HCT116 (cell line): ENCODE measurements around the gene ESF1. TPM values are rescaled to one million over a fixed set of nuclear protein-coding genes. Genes with fewer than 3 reads are reported as not detected.

Source experiments
- ATAC-seq: fragments of 200-7000 bp; cut with Tn5 transposase; 2 replicates; pipeline ENCODE4 v1.9.1; 2020; ENCODE audit warnings: mild to moderate bottlenecking, moderate library complexity
- BruUV-seq: library from RNA; stranded (reverse); fragments of 400-500 nt; replicated peaks from 2 replicates; lab custom pipeline; 2021; lab: Mats Ljungman, UMichigan
- CTCF ChIA-PET: fragments of 300-600 bp; sonication (Branson Sonifier 250); formaldehyde crosslinking; loops from one replicate; lab custom pipeline; 2021; ENCODE audit warnings: antibody characterized with exemption; lab: Charles Lee
- POLR2A ChIA-PET: fragments of 300-600, 350-600 bp; sonication (Branson Sonifier 250); formaldehyde crosslinking; loops from one replicate; lab custom pipeline; 2021; ENCODE audit warnings: antibody characterized with exemption; lab: Charles Lee
- RAD21 ChIA-PET, 2 experiments: fragments of 300-600 bp; sonication (Branson Sonifier 250); formaldehyde crosslinking; loops; one replicate each; lab custom pipeline; 2023; ENCODE audit warnings: low total read pairs in 2 of 2; ENCODE audit not compliant: uncharacterized antibody in 2 of 2, unreplicated experiment in 2 of 2, low non-redundant PET in 1 of 2; lab: Charles Lee
- DNase-seq: peaks from one replicate; pipeline ENCODE4 v3.0.0-alpha.2; 2010; ENCODE audit warnings: low read depth, low spot score
- H2AFZ ChIP-seq: fragments of 200-600 bp; shearing (Covaris generic), sonication (generic); 2 replicates; pipeline ENCODE4 v1.6.1; 2017; ENCODE audit warnings: low read depth, mixed run types, mixed read lengths, antibody characterized with exemption, low read length; ENCODE audit not compliant: poor library complexity, severe bottlenecking
- H3K27ac ChIP-seq: 2 replicates; pipeline ENCODE4 v1.5.1; 2012; ENCODE audit warnings: low read depth, low read length
- H3K27me3 ChIP-seq: fragments of 200-600 bp; sonication (generic); 2 replicates; pipeline ENCODE4 v1.6.1; 2016; ENCODE audit warnings: mixed run types, low read length, mixed read lengths; ENCODE audit not compliant: insufficient read depth
- H3K36me3 ChIP-seq, 2 experiments: fragments of 200-500 bp in 1 of 2; fragments of 200-600 bp in 1 of 2; sonication (Bioruptor generic) in 1 of 2; sonication (generic) in 1 of 2; 2 replicates each; pipeline versions ENCODE4 v1.5.1 to v1.6.1; 2014 to 2016; ENCODE audit warnings: low read length in 2 of 2, inconsistent platforms in 1 of 2, mixed read lengths in 1 of 2, mixed run types in 1 of 2; ENCODE audit not compliant: insufficient read depth in 2 of 2, control insufficient read depth in 1 of 2
- H3K4me1 ChIP-seq, 2 experiments: fragments of 200-600 bp in 1 of 2; sonication (generic) in 1 of 2; 2 replicates each; pipeline versions ENCODE4 v1.5.1 to v1.6.1; 2012 to 2017; ENCODE audit warnings: low read length in 2 of 2, inconsistent platforms in 1 of 2, mild to moderate bottlenecking in 1 of 2, mixed read lengths in 1 of 2, mixed run types in 1 of 2, moderate library complexity in 1 of 2; ENCODE audit not compliant: insufficient read depth in 2 of 2, control insufficient read depth in 1 of 2
- H3K4me2 ChIP-seq: fragments of 200-600 bp; sonication (generic); 2 replicates; pipeline ENCODE4 v1.6.1; 2017; ENCODE audit warnings: mixed run types, low read length, mixed read lengths
- H3K4me3 ChIP-seq, 2 experiments: fragments of 200-600 bp in 1 of 2; sonication (generic) in 1 of 2; replicated peaks in 1 of 2; 2 replicates each; pipeline ENCODE4 v1.5.1; 2011 to 2016; ENCODE audit warnings: low read length in 2 of 2, control low read depth in 1 of 2, low read depth in 1 of 2, mild to moderate bottlenecking in 1 of 2, mixed read lengths in 1 of 2, mixed run types in 1 of 2
- H3K79me2 ChIP-seq: fragments of 200-600 bp; sonication (generic); 2 replicates; pipeline ENCODE4 v1.6.1; 2017; ENCODE audit warnings: mild to moderate bottlenecking, mixed run types, low read length, moderate library complexity, mixed read lengths; ENCODE audit not compliant: insufficient read depth
- H3K9ac ChIP-seq: fragments of 200-600 bp; sonication (generic); 2 replicates; pipeline ENCODE4 v1.6.1; 2016; ENCODE audit warnings: low read length, mixed read lengths
- H3K9me2 ChIP-seq: fragments of 200-600 bp; sonication (generic), shearing (Covaris generic); 2 replicates; pipeline ENCODE4 v1.6.1; 2017; ENCODE audit warnings: mixed run types, mild to moderate bottlenecking, moderate library complexity; ENCODE audit not compliant: insufficient read depth
- H3K9me3 ChIP-seq, 2 experiments: fragments of 200-500 bp in 1 of 2; fragments of 200-600 bp in 1 of 2; sonication (Bioruptor generic) in 1 of 2; sonication (generic) in 1 of 2; 2 replicates each; pipeline ENCODE4 v1.6.1; 2014 to 2017; ENCODE audit warnings: low read length in 2 of 2, mixed read lengths in 2 of 2, inconsistent platforms in 1 of 2, low read depth in 1 of 2, mild to moderate bottlenecking in 1 of 2, mixed run types in 1 of 2, moderate library complexity in 1 of 2; ENCODE audit not compliant: control insufficient read depth in 1 of 2, insufficient read depth in 1 of 2
- H4K20me1 ChIP-seq: fragments of 200-600 bp; sonication (generic), shearing (Covaris generic); 2 replicates; pipeline ENCODE4 v1.6.1; 2017; ENCODE audit warnings: mixed run types, mild to moderate bottlenecking, moderate library complexity; ENCODE audit not compliant: insufficient read depth
- CBX3 ChIP-seq: IDR thresholded peaks from 2 replicates; pipeline ENCODE4 v1.6.1; 2012; ENCODE audit warnings: low read depth
- CEBPB ChIP-seq: IDR thresholded peaks from 2 replicates; pipeline ENCODE4 v1.6.1; 2012; ENCODE audit warnings: low read depth
- EGR1 ChIP-seq: IDR thresholded peaks from 2 replicates; pipeline ENCODE4 v1.6.1; 2012; ENCODE audit warnings: low read depth
- ELF1 ChIP-seq: IDR thresholded peaks from 2 replicates; pipeline ENCODE4 v1.6.1; 2012; ENCODE audit warnings: low read depth, borderline replicate concordance
- EZH2 ChIP-seq: fragments of 200-600 bp; sonication (generic); IDR thresholded peaks from 2 replicates; pipeline ENCODE4 v1.6.1; 2017; ENCODE audit warnings: antibody characterized with exemption, mixed run types
- JUND ChIP-seq: IDR thresholded peaks from 2 replicates; pipeline ENCODE4 v1.6.1; 2012
- POLR2A ChIP-seq: IDR thresholded peaks from 2 replicates; pipeline ENCODE4 v1.7.0; 2011; ENCODE audit warnings: borderline replicate concordance; ENCODE audit not compliant: insufficient read depth, insufficient read length; ENCODE audit errors: extremely low read depth
- POLR2AphosphoS5 ChIP-seq: IDR thresholded peaks from 2 replicates; pipeline ENCODE4 v1.6.1; 2011; ENCODE audit warnings: mild to moderate bottlenecking, low read depth, low read length, moderate library complexity
- SP1 ChIP-seq: IDR thresholded peaks from 2 replicates; pipeline ENCODE4 v1.6.1; 2012; ENCODE audit warnings: low read depth
- SRF ChIP-seq: IDR thresholded peaks from 2 replicates; pipeline ENCODE4 v1.6.1; 2012; ENCODE audit warnings: low read depth
- YY1 ChIP-seq: IDR thresholded peaks from 2 replicates; pipeline ENCODE4 v1.6.1; 2011; ENCODE audit warnings: low read length, low read depth, moderate library complexity, mild to moderate bottlenecking; ENCODE audit not compliant: insufficient replicate concordance; ENCODE audit errors: extremely low read depth
- ZFX ChIP-seq: fragments of 450-650 bp; IDR thresholded peaks from 2 replicates; pipeline ENCODE4 v1.6.1; 2017
- ZNF274 ChIP-seq: fragments of 200-500 bp; sonication (Bioruptor generic); IDR thresholded peaks from 2 replicates; pipeline ENCODE4 v1.6.1; 2014; ENCODE audit warnings: mild to moderate bottlenecking, low read depth, low read length, inconsistent platforms
- intact Hi-C: fragments of 100-400 bp; cut with micrococcal nuclease; formaldehyde crosslinking; loops from 2 replicates; pipeline ENCODE4 v1.10.0; 2022
- total RNA-seq: library from RNA; stranded (reverse); gene quantifications from one replicate; pipeline ENCODE4 v1.2.1, GENCODE V29; 2021; ENCODE audit not compliant: unreplicated experiment
- TF ChIP-seq, protein P1 (sequence below): IDR thresholded peaks from 2 replicates; pipeline ENCODE4 v1.6.1; 2012
- TF ChIP-seq, protein P2 (sequence below), 3 experiments: fragments of 200-600 bp in 1 of 3; sonication (generic) in 1 of 3; IDR thresholded peaks in 2 of 3; conservative IDR thresholded peaks in 1 of 3; 2 replicates each; pipeline ENCODE4 v1.5.1; 2012 to 2017; ENCODE audit warnings: low read depth in 2 of 3, low read length in 2 of 3, antibody characterized with exemption in 1 of 3, borderline replicate concordance in 1 of 3, control low read depth in 1 of 3, mild to moderate bottlenecking in 1 of 3, mixed read lengths in 1 of 3, mixed run types in 1 of 3, moderate library complexity in 1 of 3; ENCODE audit not compliant: insufficient read depth in 1 of 3

Gene ESF1
- total RNA-seq, 1 experiment from 2014 or later: 25.4 TPM

DNA sequence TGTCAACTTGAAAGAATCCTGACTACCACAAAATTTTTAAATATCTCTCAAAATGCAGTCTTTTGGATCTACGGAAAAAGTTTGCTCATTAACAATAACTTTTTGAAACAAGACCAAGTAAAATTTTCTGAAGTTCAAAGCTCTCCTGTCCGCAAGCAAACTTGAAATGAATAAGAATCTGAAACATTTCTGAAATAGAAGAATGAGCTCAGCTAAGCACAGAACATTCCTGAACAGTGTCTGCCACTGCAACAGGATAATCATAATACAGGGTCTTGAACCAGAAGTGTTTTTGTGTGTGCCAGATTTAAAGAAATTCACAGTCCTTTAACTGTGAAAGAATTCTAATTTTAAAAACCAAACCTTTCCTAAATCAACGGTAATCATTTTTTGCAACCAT is 96.9 kb downstream of the ESF1 start (continued):
- TF ChIP-seq, protein P1, sequence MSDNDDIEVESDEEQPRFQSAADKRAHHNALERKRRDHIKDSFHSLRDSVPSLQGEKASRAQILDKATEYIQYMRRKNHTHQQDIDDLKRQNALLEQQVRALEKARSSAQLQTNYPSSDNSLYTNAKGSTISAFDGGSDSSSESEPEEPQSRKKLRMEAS: no peak

DNA sequence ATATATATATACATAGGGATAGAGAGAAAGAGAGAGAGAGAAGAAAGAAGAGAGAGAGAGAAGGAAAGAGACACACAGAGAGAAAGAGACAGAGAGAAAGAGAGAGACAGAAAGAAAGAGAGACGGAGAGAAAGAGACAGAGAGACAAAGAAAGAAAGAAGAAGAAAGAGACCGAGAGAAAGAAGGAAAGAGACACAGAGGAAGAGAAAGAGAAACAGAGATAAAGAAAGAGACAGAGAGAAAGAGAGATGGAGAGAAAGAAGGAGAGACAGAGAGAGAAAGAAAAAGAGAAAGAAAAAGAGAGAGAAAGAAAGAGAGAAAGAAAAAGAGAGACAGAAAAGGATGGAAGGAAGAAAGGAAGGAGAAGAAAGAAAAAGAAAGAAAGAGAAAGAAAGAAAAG is 99.1 kb downstream of the ESF1 start:
- RAD21 ChIA-PET: no interaction called here
- Histone ChIP-seq H3K27me3 (no peaks in the 10 kb centered on the region), H3K4me2 (no peak overlapping the region), H3K9ac (no peak overlapping the region), H3K9me3 (no peaks in the 10 kb centered on the region), H3K36me3 (no peaks in the 10 kb centered on the region), H4K20me1 (no peaks in the 10 kb centered on the region), H3K27ac (no peak overlapping the region), H3K4me3 (no peak overlapping the region), H3K9me2 (no peaks in the 10 kb centered on the region), H2AFZ (no peak overlapping the region), H3K79me2 (no peaks in the 10 kb centered on the region), H3K4me1 (peaks cover 6 to 8% of the 10 kb centered on the region in 2 experiments)
- no TSS peak for BruUV-seq
- intact Hi-C loops: no loop called here
- ATAC-seq (no peak), DNase-seq (no peak)
- POLR2A ChIA-PET: no interaction called here
- TF ChIP-seq, protein P2, sequence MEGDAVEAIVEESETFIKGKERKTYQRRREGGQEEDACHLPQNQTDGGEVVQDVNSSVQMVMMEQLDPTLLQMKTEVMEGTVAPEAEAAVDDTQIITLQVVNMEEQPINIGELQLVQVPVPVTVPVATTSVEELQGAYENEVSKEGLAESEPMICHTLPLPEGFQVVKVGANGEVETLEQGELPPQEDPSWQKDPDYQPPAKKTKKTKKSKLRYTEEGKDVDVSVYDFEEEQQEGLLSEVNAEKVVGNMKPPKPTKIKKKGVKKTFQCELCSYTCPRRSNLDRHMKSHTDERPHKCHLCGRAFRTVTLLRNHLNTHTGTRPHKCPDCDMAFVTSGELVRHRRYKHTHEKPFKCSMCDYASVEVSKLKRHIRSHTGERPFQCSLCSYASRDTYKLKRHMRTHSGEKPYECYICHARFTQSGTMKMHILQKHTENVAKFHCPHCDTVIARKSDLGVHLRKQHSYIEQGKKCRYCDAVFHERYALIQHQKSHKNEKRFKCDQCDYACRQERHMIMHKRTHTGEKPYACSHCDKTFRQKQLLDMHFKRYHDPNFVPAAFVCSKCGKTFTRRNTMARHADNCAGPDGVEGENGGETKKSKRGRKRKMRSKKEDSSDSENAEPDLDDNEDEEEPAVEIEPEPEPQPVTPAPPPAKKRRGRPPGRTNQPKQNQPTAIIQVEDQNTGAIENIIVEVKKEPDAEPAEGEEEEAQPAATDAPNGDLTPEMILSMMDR (IDR thresholded peaks at IDR 0.05 in 2 of 3, conservative IDR thresholded peaks at IDR 0.05 in 1 of 3; ENCODE audit: borderline replicate concordance in 1 of 3, insufficient read depth in 1 of 3, low read depth in 2 of 3, low read length in 2 of 3): no peak
- no peak for TF ChIP-seq ELF1
- no peak for TF ChIP-seq CEBPB
- TF ChIP-seq ZNF274: no peak
- TF ChIP-seq, protein P1: no peak
- TF ChIP-seq ZFX: no peak
- no peak for TF ChIP-seq EZH2
- no peak for TF ChIP-seq JUND
- TF ChIP-seq EGR1: no peak
- TF ChIP-seq SP1: no peak
- TF ChIP-seq CBX3: no peak
- no peak for TF ChIP-seq YY1
- TF ChIP-seq SRF: no peak
- TF ChIP-seq POLR2A: no peak
- no peak for TF ChIP-seq POLR2AphosphoS5
- CTCF ChIA-PET: no interaction called here
